Transverse colon (tissue), 4 donors: ENCODE data around the gene SMIM43.

Experiments
- EP300 ChIP-seq: sonication (generic); formaldehyde crosslinking; IDR thresholded peaks from one replicate; pipeline ENCODE4 v1.6.1; 2017; ENCODE audit warnings: antibody characterized with exemption, low read depth
- POLR2A ChIP-seq: fragments of 450-650 bp; IDR thresholded peaks from one replicate; pipeline ENCODE4 v1.6.1; 2016; ENCODE audit warnings: antibody characterized with exemption, mild to moderate bottlenecking, moderate library complexity
- POLR2AphosphoS5 ChIP-seq, 3 donors: sonication (generic); formaldehyde crosslinking; IDR thresholded peaks; one replicate each; pipeline ENCODE4 v1.6.1; 2016; ENCODE audit warnings: antibody characterized with exemption in 3 of 3
- TF ChIP-seq, protein P1 (sequence below), 5 experiments: fragments of 200-600 bp in 3 of 5; fragments of 450-650 bp in 2 of 5; sonication (generic) in 3 of 5; IDR thresholded peaks; 1 replicate in 2 of 5; 2 replicates in 3 of 5; pipeline ENCODE4 v1.5.1; 2016 to 2017; ENCODE audit warnings: antibody characterized with exemption in 5 of 5, inconsistent platforms in 3 of 5, mild to moderate bottlenecking in 2 of 5, moderate library complexity in 1 of 5

DNA sequence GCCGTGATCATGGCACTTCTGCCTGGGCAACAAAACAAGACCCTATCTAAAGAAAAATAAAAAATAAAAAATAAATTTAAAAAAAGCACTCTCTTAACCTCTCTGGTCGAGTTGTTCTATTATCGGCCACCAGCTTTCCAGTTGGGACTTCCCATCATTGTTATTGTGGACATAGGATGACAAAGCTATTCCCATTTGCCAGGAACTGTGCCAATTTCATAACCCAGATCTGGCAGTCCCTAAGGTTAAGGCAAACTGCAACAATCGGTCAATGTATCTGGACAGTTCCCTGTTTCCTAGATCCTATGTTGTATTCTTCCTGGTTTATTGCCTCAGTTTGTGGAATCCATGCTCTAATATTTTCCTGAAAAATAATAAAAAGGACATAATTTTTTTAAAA lies 50.4 kb downstream of the SMIM43 start:
- TF ChIP-seq, protein P1, sequence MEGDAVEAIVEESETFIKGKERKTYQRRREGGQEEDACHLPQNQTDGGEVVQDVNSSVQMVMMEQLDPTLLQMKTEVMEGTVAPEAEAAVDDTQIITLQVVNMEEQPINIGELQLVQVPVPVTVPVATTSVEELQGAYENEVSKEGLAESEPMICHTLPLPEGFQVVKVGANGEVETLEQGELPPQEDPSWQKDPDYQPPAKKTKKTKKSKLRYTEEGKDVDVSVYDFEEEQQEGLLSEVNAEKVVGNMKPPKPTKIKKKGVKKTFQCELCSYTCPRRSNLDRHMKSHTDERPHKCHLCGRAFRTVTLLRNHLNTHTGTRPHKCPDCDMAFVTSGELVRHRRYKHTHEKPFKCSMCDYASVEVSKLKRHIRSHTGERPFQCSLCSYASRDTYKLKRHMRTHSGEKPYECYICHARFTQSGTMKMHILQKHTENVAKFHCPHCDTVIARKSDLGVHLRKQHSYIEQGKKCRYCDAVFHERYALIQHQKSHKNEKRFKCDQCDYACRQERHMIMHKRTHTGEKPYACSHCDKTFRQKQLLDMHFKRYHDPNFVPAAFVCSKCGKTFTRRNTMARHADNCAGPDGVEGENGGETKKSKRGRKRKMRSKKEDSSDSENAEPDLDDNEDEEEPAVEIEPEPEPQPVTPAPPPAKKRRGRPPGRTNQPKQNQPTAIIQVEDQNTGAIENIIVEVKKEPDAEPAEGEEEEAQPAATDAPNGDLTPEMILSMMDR (IDR thresholded peaks at IDR 0.05), result no peak
- TF ChIP-seq POLR2A (no peak), EP300 (no peak), POLR2AphosphoS5 (IDR thresholded peaks at IDR 0.05) (no peak)
